Neuronal stem cell (in vitro differentiated cells): ENCODE measurements around the gene ANK3.

Source experiments
- DNase-seq: peaks from one replicate; pipeline ENCODE4 v3.0.0-alpha.2; 2013; ENCODE audit warnings: low spot score
- H2AFZ ChIP-seq: one replicate; pipeline ENCODE4 v1.6.1; 2013; ENCODE audit warnings: mild to moderate bottlenecking, low read length, inconsistent platforms
- H2AK5ac ChIP-seq: 2 replicates; pipeline ENCODE4 v1.6.1; 2013; ENCODE audit warnings: low read depth, mild to moderate bottlenecking, inconsistent platforms, low read length, moderate library complexity, mixed read lengths
- H2BK120ac ChIP-seq: 2 replicates; pipeline ENCODE4 v1.6.1; 2013; ENCODE audit warnings: low read depth, mild to moderate bottlenecking, inconsistent platforms, low read length, moderate library complexity, mixed read lengths
- H2BK12ac ChIP-seq: one replicate; pipeline ENCODE4 v1.6.1; 2013; ENCODE audit warnings: low read length, inconsistent platforms
- H2BK15ac ChIP-seq: 2 replicates; pipeline ENCODE4 v1.6.1; 2013; ENCODE audit warnings: mild to moderate bottlenecking, low read length, inconsistent platforms, mixed read lengths
- H2BK5ac ChIP-seq: one replicate; pipeline ENCODE4 v1.6.1; 2013; ENCODE audit warnings: inconsistent platforms, mild to moderate bottlenecking, low read length, moderate library complexity
- H3K14ac ChIP-seq: one replicate; pipeline ENCODE4 v1.6.1; 2013; ENCODE audit warnings: low read length, inconsistent platforms
- H3K18ac ChIP-seq: 2 replicates; pipeline ENCODE4 v1.6.1; 2013; ENCODE audit warnings: low read length, inconsistent platforms
- H3K23ac ChIP-seq: 2 replicates; pipeline ENCODE4 v1.6.1; 2013; ENCODE audit warnings: low read depth, mild to moderate bottlenecking, mixed read lengths, low read length, inconsistent platforms; ENCODE audit not compliant: poor library complexity
- H3K27ac ChIP-seq: replicated peaks from 3 replicates; pipeline ENCODE4 v1.5.1; 2013; ENCODE audit warnings: low read length, inconsistent platforms
- H3K27me3 ChIP-seq, 3 experiments: 2 replicates each; pipeline ENCODE4 v1.6.1; 2013; ENCODE audit warnings: low read length in 3 of 3, mild to moderate bottlenecking in 2 of 3, inconsistent platforms in 1 of 3, low read depth in 1 of 3, mixed read lengths in 1 of 3, moderate library complexity in 1 of 3; ENCODE audit not compliant: control insufficient read depth in 3 of 3, insufficient read depth in 3 of 3
- H3K36me3 ChIP-seq, 2 donors: replicated peaks in 1 of 2; 2 replicates each; pipeline ENCODE4 v1.6.1; 2013; ENCODE audit warnings: low read length in 2 of 2; ENCODE audit not compliant: control insufficient read depth in 2 of 2, insufficient read depth in 2 of 2
- H3K4ac ChIP-seq: 2 replicates; pipeline ENCODE4 v1.6.1; 2013; ENCODE audit warnings: inconsistent platforms, mild to moderate bottlenecking, low read length, moderate library complexity
- H3K4me1 ChIP-seq, 2 donors: 1 replicate in 1 of 2; 2 replicates in 1 of 2; pipeline ENCODE4 v1.6.1; 2013; ENCODE audit warnings: low read length in 2 of 2, low read depth in 1 of 2; ENCODE audit not compliant: control insufficient read depth in 2 of 2, insufficient read depth in 1 of 2
- H3K4me2 ChIP-seq: one replicate; pipeline ENCODE4 v1.6.1; 2013; ENCODE audit warnings: mild to moderate bottlenecking, low read length, inconsistent platforms; ENCODE audit not compliant: insufficient read depth, poor library complexity, severe bottlenecking
- H3K4me3 ChIP-seq, 2 donors: 2 replicates each; pipeline ENCODE4 v1.5.1; 2013; ENCODE audit warnings: low read length in 2 of 2, mild to moderate bottlenecking in 2 of 2, inconsistent platforms in 1 of 2, moderate library complexity in 1 of 2
- H3K79me1 ChIP-seq: one replicate; pipeline ENCODE4 v1.6.1; 2013; ENCODE audit warnings: low read depth, mild to moderate bottlenecking, inconsistent platforms, low read length, moderate library complexity
- H3K9ac ChIP-seq: one replicate; pipeline ENCODE4 v1.6.1; 2013; ENCODE audit warnings: mild to moderate bottlenecking, low read depth, low read length, inconsistent platforms; ENCODE audit not compliant: poor library complexity
- H3K9me3 ChIP-seq, 2 donors: replicated peaks in 1 of 2; 2 replicates each; pipeline versions ENCODE3 to v1.6.1; 2013; ENCODE audit warnings: low read length in 2 of 2, mild to moderate bottlenecking in 2 of 2, inconsistent platforms in 1 of 2, low read depth in 1 of 2, mixed read lengths in 1 of 2, moderate library complexity in 1 of 2; ENCODE audit not compliant: control insufficient read depth in 2 of 2, insufficient read depth in 1 of 2
- H4K8ac ChIP-seq: one replicate; pipeline ENCODE4 v1.6.1; 2013; ENCODE audit warnings: low read depth, mild to moderate bottlenecking, inconsistent platforms, low read length, moderate library complexity
- H4K91ac ChIP-seq: one replicate; pipeline ENCODE4 v1.6.1; 2013; ENCODE audit warnings: low read length, low read depth, mild to moderate bottlenecking, inconsistent platforms; ENCODE audit not compliant: poor library complexity
- WGBS, 2 donors: extraction: QIAGEN DNeasy Blood & Tissue Kit; methylation state at CpG; one replicate each; pipeline ENCODE4 v1.1.7; 2013; ENCODE audit warnings: missing lambda C conversion rate in 2 of 2, mixed read lengths in 1 of 2; ENCODE audit not compliant: insufficient read length in 2 of 2, insufficient replicate concordance in 1 of 2; ENCODE audit errors: extremely low coverage in 2 of 2; 5-methylcytosine and 5-hydroxymethylcytosine counted together

Gene ANK3

DNA sequence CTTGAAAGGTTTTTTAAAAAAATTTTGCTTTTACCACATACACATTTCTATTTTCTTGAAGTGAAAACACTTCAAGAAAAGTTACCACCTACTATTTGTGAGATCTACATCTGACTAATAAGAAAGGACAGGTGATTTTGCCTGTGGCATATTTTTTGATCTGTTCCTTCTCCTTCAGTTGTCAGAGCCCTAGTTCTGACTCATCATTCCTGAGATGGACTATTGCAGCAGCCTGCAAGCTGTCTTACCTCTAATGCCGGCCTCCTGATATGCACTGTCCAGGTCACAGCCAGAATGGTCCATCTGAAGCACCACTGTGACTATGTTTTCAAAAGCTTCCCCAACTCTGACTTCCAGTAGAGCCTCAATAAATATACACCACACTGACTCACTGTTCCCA lies 28.2 kb upstream of the ANK3 start:
- no CpG with 5 or more reads among the region's 1 CpG for WGBS, 2 donors
- no peak overlapping the region for H2BK15ac ChIP-seq
- H3K79me1 ChIP-seq: no peaks in the 10 kb centered on the region
- H3K23ac ChIP-seq: no peak overlapping the region
- H3K4me1 ChIP-seq: peaks cover 0 to 2% of the 10 kb centered on the region in 2 donors
- no peak overlapping the region for H2AFZ ChIP-seq
- H3K14ac ChIP-seq: no peak overlapping the region
- H3K36me3 ChIP-seq: no peaks in the 10 kb centered on the region
- no peak overlapping the region for H3K4me2 ChIP-seq
- no peak overlapping the region for H3K4ac ChIP-seq
- no peak overlapping the region for H2BK5ac ChIP-seq
- no peak overlapping the region for H3K18ac ChIP-seq
- H2BK12ac ChIP-seq: no peak overlapping the region
- no peak overlapping the region for H4K8ac ChIP-seq
- no peak overlapping the region for H3K4me3 ChIP-seq
- no peak for DNase-seq
- no peak overlapping the region for H3K27ac ChIP-seq
- H3K9me3 ChIP-seq: no peaks in the 10 kb centered on the region
- no peak overlapping the region for H2AK5ac ChIP-seq
- no peak overlapping the region for H2BK120ac ChIP-seq
- H3K9ac ChIP-seq: no peak overlapping the region
- no peak overlapping the region for H4K91ac ChIP-seq
- H3K27me3 ChIP-seq: no peaks in the 10 kb centered on the region

DNA sequence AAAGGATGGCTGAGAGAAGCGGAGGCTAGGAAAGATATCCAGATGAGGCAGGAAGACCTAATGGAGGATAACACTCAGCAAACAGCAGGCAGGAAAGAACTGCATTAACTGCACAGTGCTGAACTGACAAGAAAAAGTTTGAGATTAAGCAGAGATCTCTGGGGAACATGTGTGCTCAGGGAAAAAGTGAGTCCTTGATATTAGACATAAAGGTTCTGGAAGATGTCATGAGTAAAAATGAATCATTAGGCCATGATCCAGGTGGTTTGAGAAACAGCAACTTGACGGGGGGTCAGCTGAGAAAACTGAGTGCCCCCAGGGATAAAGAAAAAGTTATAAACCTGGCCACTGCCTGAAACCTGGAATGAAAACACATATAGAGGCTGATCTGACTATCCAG lies 27.3 kb upstream of the ANK3 start:
- H3K4me1 ChIP-seq: peaks cover 0 to 2% of the 10 kb centered on the region in 2 donors
- no peak overlapping the region for H3K23ac ChIP-seq
- H2AK5ac ChIP-seq: no peak overlapping the region
- WGBS, 2 donors: no CpG with 5 or more reads among the region's 2 CpGs
- H4K8ac ChIP-seq: no peak overlapping the region
- H3K27ac ChIP-seq: no peak overlapping the region
- no peaks in the 10 kb centered on the region for H3K36me3 ChIP-seq
- no peak for DNase-seq
- no peak overlapping the region for H3K9ac ChIP-seq
- H3K79me1 ChIP-seq: no peaks in the 10 kb centered on the region
- H2BK12ac ChIP-seq: no peak overlapping the region
- no peak overlapping the region for H3K18ac ChIP-seq
- no peak overlapping the region for H3K4ac ChIP-seq
- no peaks in the 10 kb centered on the region for H3K9me3 ChIP-seq
- H2BK120ac ChIP-seq: no peak overlapping the region
- no peak overlapping the region for H3K4me2 ChIP-seq
- no peak overlapping the region for H2BK15ac ChIP-seq
- H3K27me3 ChIP-seq: no peaks in the 10 kb centered on the region
- H2BK5ac ChIP-seq: no peak overlapping the region
- H2AFZ ChIP-seq: no peak overlapping the region
- H3K4me3 ChIP-seq: no peak overlapping the region
- no peak overlapping the region for H3K14ac ChIP-seq
- H4K91ac ChIP-seq: no peak overlapping the region

DNA sequence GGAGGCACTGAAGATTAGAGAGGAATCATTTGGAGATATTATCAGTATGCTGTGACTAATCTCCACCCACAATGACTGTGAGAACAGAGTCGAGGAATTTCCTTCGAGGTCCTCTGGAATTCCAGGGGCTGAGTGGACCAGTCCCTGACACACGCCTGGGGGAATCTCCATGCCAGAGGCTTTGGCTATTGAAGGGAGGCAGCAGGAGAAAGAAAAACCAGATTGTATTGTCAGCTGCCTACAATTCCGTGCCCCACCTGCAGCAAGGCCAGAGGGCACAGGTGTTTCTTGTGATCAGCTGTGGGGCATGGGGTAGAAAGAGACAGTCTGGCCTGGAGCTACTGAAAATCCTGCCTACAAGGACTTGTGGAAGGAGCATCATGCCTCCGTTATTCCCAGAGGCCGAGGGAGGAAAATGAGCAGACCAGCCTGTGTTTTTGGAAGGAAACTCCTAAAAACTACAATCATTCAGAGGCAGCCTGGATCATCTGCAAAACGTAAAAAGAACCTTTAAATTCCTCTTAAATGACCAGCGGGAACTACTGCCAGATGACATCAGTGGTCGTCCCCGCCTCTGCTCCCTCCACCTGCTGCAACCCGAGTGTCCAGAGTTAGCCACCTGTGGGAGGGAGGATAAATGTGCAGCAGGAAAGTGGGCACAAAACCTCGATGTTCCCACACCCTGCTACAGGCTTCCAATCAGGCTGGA lies 25.4 kb upstream of the ANK3 start:
- peaks cover 0 to 2% of the 10 kb centered on the region in 2 donors for H3K4me1 ChIP-seq
- no peak overlapping the region for H2AFZ ChIP-seq
- H3K14ac ChIP-seq: no peak overlapping the region
- no peak overlapping the region for H3K27ac ChIP-seq
- no peaks in the 10 kb centered on the region for H3K79me1 ChIP-seq
- H4K91ac ChIP-seq: no peak overlapping the region
- DNase-seq: no peak
- no peak overlapping the region for H2BK15ac ChIP-seq
- no peak overlapping the region for H3K4me2 ChIP-seq
- no peak overlapping the region for H2AK5ac ChIP-seq
- no peak overlapping the region for H3K23ac ChIP-seq
- H4K8ac ChIP-seq: no peak overlapping the region
- no peaks in the 10 kb centered on the region for H3K36me3 ChIP-seq
- H3K27me3 ChIP-seq: no peaks in the 10 kb centered on the region
- no peak overlapping the region for H2BK120ac ChIP-seq
- no peak overlapping the region for H2BK12ac ChIP-seq
- H3K9ac ChIP-seq: no peak overlapping the region
- H2BK5ac ChIP-seq: no peak overlapping the region
- H3K9me3 ChIP-seq: no peaks in the 10 kb centered on the region
- H3K4me3 ChIP-seq: no peak overlapping the region
- no CpG with 5 or more reads among the region's 12 CpGs for whole genome bisulfite sequencing, 2 donors
- H3K4ac ChIP-seq: no peak overlapping the region
- H3K18ac ChIP-seq: no peak overlapping the region

DNA sequence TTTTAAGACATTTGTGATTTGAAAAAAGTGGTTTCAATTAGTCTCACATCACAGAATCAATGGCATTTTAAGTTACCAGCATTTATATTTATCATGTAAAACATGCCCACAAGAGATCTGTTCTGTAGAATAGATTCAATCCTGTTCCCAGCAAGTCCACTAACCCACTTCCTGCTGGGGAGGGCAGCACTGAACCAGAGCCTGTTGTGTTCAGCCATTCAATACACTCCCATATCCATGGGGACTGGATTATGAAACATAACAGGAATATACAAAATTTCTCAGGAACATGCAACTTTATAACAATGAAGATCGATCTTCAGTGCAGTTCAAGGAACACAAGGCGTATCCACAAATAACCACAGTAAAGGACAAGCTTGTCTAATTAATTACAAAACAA lies 24.4 kb upstream of the ANK3 start:
- Histone ChIP-seq H3K4me2 (no peak overlapping the region), H3K79me1 (no peaks in the 10 kb centered on the region), H3K18ac (no peak overlapping the region), H2BK12ac (no peak overlapping the region), H2AFZ (no peak overlapping the region), H2AK5ac (no peak overlapping the region), H3K9me3 (no peaks in the 10 kb centered on the region), H3K14ac (no peak overlapping the region), H2BK5ac (no peak overlapping the region), H3K36me3 (no peaks in the 10 kb centered on the region), H2BK120ac (no peak overlapping the region), H2BK15ac (no peak overlapping the region), H4K8ac (no peak overlapping the region), H3K27ac (no peak overlapping the region), H3K4me1 (peaks cover 0 to 2% of the 10 kb centered on the region in 2 donors), H3K9ac (no peak overlapping the region), H3K27me3 (no peaks in the 10 kb centered on the region), H3K4ac (no peak overlapping the region), H3K4me3 (no peak overlapping the region), H4K91ac (no peak overlapping the region), H3K23ac (no peak overlapping the region)
- DNase-seq: no peak
- no CpG with 5 or more reads among the region's 2 CpGs for WGBS, 2 donors
